Ishikawa (cell line): ENCODE results near the gene CEMIP.

ENCODE experiments used
- EP300 ChIP-seq: IDR thresholded peaks from 2 replicates; pipeline ENCODE4 v1.6.1; 2012; ENCODE audit warnings: borderline replicate concordance
- TAF1 ChIP-seq: IDR thresholded peaks from 2 replicates; pipeline ENCODE4 v1.6.1; 2012; ENCODE audit warnings: low read depth, mild to moderate bottlenecking
- YY1 ChIP-seq: IDR thresholded peaks from 2 replicates; pipeline ENCODE4 v1.6.1; 2012; ENCODE audit warnings: low read depth

GRCh38 chr15:80778621-80778963, 578 bp upstream of the CEMIP start:
- TF ChIP-seq EP300 (no peak), YY1 (no peak), TAF1 (no peak)
